Glomerular visceral epithelial cell (primary cell): ENCODE results near the gene CLDN8.

Source experiments
- DNase-seq: peaks from one replicate; pipeline ENCODE4 v3.0.0-alpha.2; 2016; ENCODE audit errors: extremely low spot score

Gene CLDN8

GRCh38 chr21:30206551-30207251 lies 9.2 kb downstream of the CLDN8 start:
- no peak for DNase-seq

- DNase-seq: no peak
Observed at GRCh38 chr21:30200000-30200399, 15.9 kb downstream of the CLDN8 start.

GRCh38 chr21:30194701-30195299 lies 21.1 kb downstream of the CLDN8 start:
- no peak for DNase-seq

GRCh38 chr21:30193201-30193600 lies 22.7 kb downstream of the CLDN8 start:
- no peak for DNase-seq

- DNase-seq: no peak
Observed at GRCh38 chr21:30190554-30190953, 25.3 kb downstream of the CLDN8 start.

GRCh38 chr21:30189773-30190172 lies 26.1 kb downstream of the CLDN8 start:
- DNase-seq: no peak

- DNase-seq: no peak
Observed at GRCh38 chr21:30186242-30186641, 29.7 kb downstream of the CLDN8 start.

- DNase-seq: no peak
Observed at GRCh38 chr21:30168086-30168485, 47.8 kb downstream of the CLDN8 start.

GRCh38 chr21:30166705-30167104 lies 49.2 kb downstream of the CLDN8 start, which contains the start of gene CLDN17:
Gene CLDN17, minus strand, starts transcription at chr21:30166805. Its CDS starts 188 bp downstream, at chr21:30166617.
- DNase-seq: no peak

GRCh38 chr21:30166171-30166570 lies 49.7 kb downstream of the CLDN8 start:
- DNase-seq: no peak

GRCh38 chr21:30164796-30165195 lies 51.1 kb downstream of the CLDN8 start:
- DNase-seq: no peak
